Thyroid gland (tissue), 4 donors: ENCODE results near the gene UNKL. TPM values are rescaled to one million over a fixed set of nuclear protein-coding genes. Genes with fewer than 3 reads are reported as not detected.
A peak's percentile ranks its signal among the peaks of the same experiment; 100 is the strongest.
"Not testable (repeated sequence)": the region's sequence is repeated elsewhere in the genome, so short reads cannot be mapped to it uniquely, and the experiment has no call there.

Experiments used
- DNase-seq, 2 donors: peaks; one replicate each; pipeline ENCODE4 v3.0.0-alpha.2; 2019
- H3K27ac ChIP-seq, 3 donors: fragments of 200-600 bp; sonication (generic); 1 replicate in 2 of 3; 2 replicates in 1 of 3; pipeline ENCODE4 v1.5.1; 2016 to 2019; ENCODE audit warnings: mild to moderate bottlenecking in 1 of 3, moderate library complexity in 1 of 3
- H3K27me3 ChIP-seq: fragments of 200-600 bp; sonication (generic); one replicate; pipeline ENCODE4 v1.5.1; 2019
- H3K36me3 ChIP-seq, 2 donors: fragments of 200-600 bp; sonication (generic); one replicate each; pipeline ENCODE4 v1.5.1; 2016 to 2019
- H3K4me1 ChIP-seq, 2 donors: fragments of 200-600 bp; sonication (generic); one replicate each; pipeline ENCODE4 v1.5.1; 2017 to 2019
- H3K4me3 ChIP-seq, 3 donors: fragments of 200-600 bp; sonication (generic); replicated peaks in 1 of 3; 1 replicate in 2 of 3; 2 replicates in 1 of 3; pipeline ENCODE4 v1.5.1; 2016; ENCODE audit warnings: mild to moderate bottlenecking in 1 of 3
- H3K9me3 ChIP-seq: fragments of 200-600 bp; sonication (generic); one replicate; pipeline ENCODE4 v1.5.1; 2017
- POLR2A ChIP-seq, 2 donors: fragments of 450-650 bp; IDR thresholded peaks; one replicate each; pipeline ENCODE4 v1.6.1; 2017; ENCODE audit warnings: antibody characterized with exemption in 2 of 2, mild to moderate bottlenecking in 2 of 2, moderate library complexity in 1 of 2
- WGBS, 2 donors: methylation state at CpG; one replicate each; pipeline ENCODE4 v1.1.5; 2017; 5-methylcytosine and 5-hydroxymethylcytosine counted together
- intact Hi-C: fragments of 100-400 bp; cut with DNase I; formaldehyde crosslinking; loops from one replicate; pipeline ENCODE4 v1.15.1; 2023
- total RNA-seq, 4 donors: library from RNA; depleted of rRNA; stranded (reverse); fragments of >200 nt; gene quantifications; one replicate each; pipeline ENCODE4 v1.2.3, GENCODE V29; 2016
- TF ChIP-seq, protein P1 (sequence below), 6 experiments: fragments of 200-600 bp in 3 of 6; fragments of 450-650 bp in 3 of 6; sonication (generic) in 3 of 6; IDR thresholded peaks; one replicate each; pipeline ENCODE4 v1.5.1; 2016 to 2019; ENCODE audit warnings: antibody characterized with exemption in 6 of 6, mild to moderate bottlenecking in 2 of 6, inconsistent platforms in 1 of 6, moderate library complexity in 1 of 6

UNKL gene
- total RNA-seq, 4 donors from 2014 or later = 26.2 to 46.9 (median 31.3) TPM

DNA sequence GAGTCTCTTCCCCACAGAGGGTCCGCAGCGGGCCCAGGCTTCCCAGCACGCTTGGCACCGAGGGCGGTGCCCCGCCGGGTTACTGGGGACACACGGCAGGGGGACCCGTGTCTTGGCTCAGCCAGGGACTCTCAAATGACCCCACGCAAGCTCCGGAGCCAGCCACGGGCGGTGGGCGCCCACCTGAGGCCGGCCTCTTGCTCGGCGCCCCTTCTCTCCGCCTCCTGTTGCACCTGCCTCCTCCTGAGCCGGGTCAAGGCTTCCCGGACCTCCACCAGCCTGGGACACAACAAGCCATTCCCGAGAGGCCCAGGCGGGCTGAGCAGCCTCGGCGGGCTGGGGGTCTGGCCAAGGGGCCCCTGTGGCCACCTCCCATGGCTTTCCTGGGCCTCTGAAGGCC, 28.2 kb upstream of the UNKL start:
- WGBS, 2 donors = 88% methylated on average over 15 of the region's 24 CpGs; no CpG with 5 or more reads in 1 of the 2 donors
- Histone ChIP-seq H3K4me1 (peaks cover 0 to 10% of the 10 kb centered on the region in 2 donors), H3K9me3 (no peaks in the 10 kb centered on the region), H3K36me3 (peaks cover 16 to 17% of the 10 kb centered on the region in 2 donors), H3K4me3 (no peak overlapping the region), H3K27ac (no peak overlapping the region), H3K27me3 (no peaks in the 10 kb centered on the region)
- intact Hi-C loops = no loop called here
- no peak for TF ChIP-seq POLR2A (IDR thresholded peaks at IDR 0.05)
- TF ChIP-seq, protein P1, sequence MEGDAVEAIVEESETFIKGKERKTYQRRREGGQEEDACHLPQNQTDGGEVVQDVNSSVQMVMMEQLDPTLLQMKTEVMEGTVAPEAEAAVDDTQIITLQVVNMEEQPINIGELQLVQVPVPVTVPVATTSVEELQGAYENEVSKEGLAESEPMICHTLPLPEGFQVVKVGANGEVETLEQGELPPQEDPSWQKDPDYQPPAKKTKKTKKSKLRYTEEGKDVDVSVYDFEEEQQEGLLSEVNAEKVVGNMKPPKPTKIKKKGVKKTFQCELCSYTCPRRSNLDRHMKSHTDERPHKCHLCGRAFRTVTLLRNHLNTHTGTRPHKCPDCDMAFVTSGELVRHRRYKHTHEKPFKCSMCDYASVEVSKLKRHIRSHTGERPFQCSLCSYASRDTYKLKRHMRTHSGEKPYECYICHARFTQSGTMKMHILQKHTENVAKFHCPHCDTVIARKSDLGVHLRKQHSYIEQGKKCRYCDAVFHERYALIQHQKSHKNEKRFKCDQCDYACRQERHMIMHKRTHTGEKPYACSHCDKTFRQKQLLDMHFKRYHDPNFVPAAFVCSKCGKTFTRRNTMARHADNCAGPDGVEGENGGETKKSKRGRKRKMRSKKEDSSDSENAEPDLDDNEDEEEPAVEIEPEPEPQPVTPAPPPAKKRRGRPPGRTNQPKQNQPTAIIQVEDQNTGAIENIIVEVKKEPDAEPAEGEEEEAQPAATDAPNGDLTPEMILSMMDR (IDR thresholded peaks at IDR 0.05) = no peak
- DNase-seq = no peak

DNA sequence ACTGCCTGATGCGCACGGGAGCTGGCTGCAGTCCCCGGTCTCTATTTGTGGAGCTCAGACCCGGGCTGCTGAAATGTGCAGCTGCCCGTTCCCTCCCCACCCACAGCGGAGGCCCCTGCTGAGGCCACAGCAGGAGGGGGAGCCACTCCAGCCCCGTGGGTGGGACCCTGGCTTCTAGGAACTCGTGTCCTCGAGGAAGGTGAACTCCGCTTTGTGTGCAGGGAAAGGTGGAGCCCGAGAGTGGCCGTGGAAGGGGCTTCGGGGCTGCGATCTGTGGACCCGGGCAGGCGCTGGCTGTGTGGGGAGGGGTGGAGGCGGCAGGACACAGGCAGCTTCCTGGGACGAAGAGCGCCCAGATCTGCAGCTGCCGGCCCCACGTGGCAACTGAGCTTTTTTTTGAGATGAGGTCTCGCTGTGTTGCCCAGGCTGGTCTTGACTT, 26.9 kb upstream of the UNKL start:
- H3K4me3 ChIP-seq = no peak overlapping the region
- H3K27ac ChIP-seq = no peak overlapping the region
- H3K36me3 ChIP-seq = peaks cover 7 to 10% of the 10 kb centered on the region in 2 donors
- intact Hi-C loops = no loop called here
- no peak for DNase-seq
- H3K27me3 ChIP-seq = no peaks in the 10 kb centered on the region
- TF ChIP-seq, protein P1 (IDR thresholded peaks at IDR 0.05) = no peak
- no peak for TF ChIP-seq POLR2A (IDR thresholded peaks at IDR 0.05)
- WGBS, 2 donors = 75 to 84% methylated on average over 15 to 22 of the region's 22 CpGs
- H3K9me3 ChIP-seq = no peaks in the 10 kb centered on the region
- H3K4me1 ChIP-seq = peaks cover 0 to 10% of the 10 kb centered on the region in 2 donors

GRCh38 chr16:1439699-1440074, 25.2 kb upstream of the UNKL start:
- H3K27me3 ChIP-seq, H3K27ac ChIP-seq, H3K36me3 ChIP-seq, H3K9me3 ChIP-seq, H3K4me1 ChIP-seq, H3K4me3 ChIP-seq, intact Hi-C loops, DNase-seq: not testable (repeated sequence)
- WGBS, 2 donors = 95 to 98% methylated on average over 3 to 4 of the region's 4 CpGs

- TF ChIP-seq, protein P1 (IDR thresholded peaks at IDR 0.05) = no peak
- DNase-seq = no peak
- Histone ChIP-seq H3K36me3 (no peaks in the 10 kb centered on the region), H3K9me3 (no peaks in the 10 kb centered on the region), H3K27ac (no peak overlapping the region), H3K4me1 (peaks cover 0 to 10% of the 10 kb centered on the region in 2 donors), H3K4me3 (no peak overlapping the region), H3K27me3 (no peaks in the 10 kb centered on the region)
- intact Hi-C loops = no loop called here
- 72 to 80% methylated on average over 18 of the region's 27 CpGs for WGBS, 2 donors
Measured at GRCh38 chr16:1439058-1439698, 24.7 kb upstream of the UNKL start.

GRCh38 chr16:1438229-1439057, 23.9 kb upstream of the UNKL start:
- intact Hi-C loops = no loop called here
- WGBS, 2 donors = 48% methylated on average over 15 of the region's 35 CpGs; no CpG with 5 or more reads in 1 of the 2 donors
- H3K27me3 ChIP-seq = no peaks in the 10 kb centered on the region
- DNase-seq = peak; percentile 81
- TF ChIP-seq, protein P1 (IDR thresholded peaks at IDR 0.05) = no peak
- TF ChIP-seq POLR2A (IDR thresholded peaks at IDR 0.05) = no peak
- no peaks in the 10 kb centered on the region for H3K36me3 ChIP-seq
- no peak overlapping the region for H3K27ac ChIP-seq
- H3K4me3 ChIP-seq = no peak overlapping the region
- peaks cover 0 to 10% of the 10 kb centered on the region in 2 donors for H3K4me1 ChIP-seq
- no peaks in the 10 kb centered on the region for H3K9me3 ChIP-seq
